AG09309 (cell line): ENCODE data around the gene HK2.
"Not testable (repeated sequence)": the region's sequence is repeated elsewhere in the genome, so short reads cannot be mapped to it uniquely, and the experiment has no call there.

Source experiments
- DNase-seq: peaks from one replicate; pipeline ENCODE4 v3.0.0-alpha.2; 2010; ENCODE audit warnings: low read depth
- H3K4me3 ChIP-seq: 2 replicates; pipeline ENCODE4 v1.5.1; 2011; ENCODE audit warnings: mild to moderate bottlenecking, low read depth, low read length, moderate library complexity; ENCODE audit not compliant: control insufficient read depth
- TF ChIP-seq, protein P1 (sequence below): IDR thresholded peaks from 2 replicates; pipeline ENCODE4 v1.5.1; 2011; ENCODE audit warnings: mild to moderate bottlenecking, low read depth, low read length, inconsistent platforms; ENCODE audit not compliant: insufficient read depth, control insufficient read depth; ENCODE audit errors: missing control alignments

HK2 gene

DNA sequence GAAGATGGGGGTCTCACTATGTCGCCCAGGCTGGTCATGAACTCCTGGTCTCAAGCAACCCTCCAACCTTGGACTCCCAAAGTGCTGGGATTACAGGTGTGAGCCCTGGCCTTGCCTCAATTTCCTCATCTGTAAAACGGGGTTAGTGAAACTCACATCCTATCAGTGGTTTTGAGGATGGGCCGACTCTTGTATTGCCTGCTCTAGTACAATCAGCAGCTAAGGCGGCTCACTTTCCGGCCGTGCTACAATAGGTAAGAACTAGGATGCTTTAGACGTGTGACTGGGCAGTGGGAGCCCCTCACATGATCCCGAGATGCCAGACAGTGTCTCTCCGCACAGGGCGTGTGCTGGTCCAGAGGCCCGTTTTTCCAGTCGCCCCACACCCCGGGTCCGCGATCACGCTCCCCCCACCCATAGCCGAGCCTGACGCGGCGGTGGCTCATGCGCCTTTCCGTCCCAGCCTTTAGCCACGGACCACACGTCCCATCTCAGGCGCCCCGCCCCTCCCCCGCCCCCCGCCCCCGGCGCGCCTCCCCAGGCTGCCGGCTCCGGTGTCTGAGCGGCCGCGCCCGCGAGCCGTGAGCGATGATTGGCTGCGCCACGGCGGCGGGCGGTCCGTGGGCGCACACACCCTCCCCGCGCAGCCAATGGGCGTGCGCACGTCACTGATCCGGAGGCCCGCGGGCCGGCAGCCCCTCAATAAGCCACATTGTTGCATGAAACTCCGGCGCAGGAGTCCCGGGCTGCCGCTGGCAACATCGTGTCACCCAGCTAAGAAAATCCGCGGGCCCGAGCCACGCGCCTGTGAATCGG is at the start of gene HK2:
TSS of gene HK2 (plus strand) at position 710 of the 816 bp plus-strand sequence. CDS start 454 bp downstream, outside the sequence.
- TF ChIP-seq, protein P1, sequence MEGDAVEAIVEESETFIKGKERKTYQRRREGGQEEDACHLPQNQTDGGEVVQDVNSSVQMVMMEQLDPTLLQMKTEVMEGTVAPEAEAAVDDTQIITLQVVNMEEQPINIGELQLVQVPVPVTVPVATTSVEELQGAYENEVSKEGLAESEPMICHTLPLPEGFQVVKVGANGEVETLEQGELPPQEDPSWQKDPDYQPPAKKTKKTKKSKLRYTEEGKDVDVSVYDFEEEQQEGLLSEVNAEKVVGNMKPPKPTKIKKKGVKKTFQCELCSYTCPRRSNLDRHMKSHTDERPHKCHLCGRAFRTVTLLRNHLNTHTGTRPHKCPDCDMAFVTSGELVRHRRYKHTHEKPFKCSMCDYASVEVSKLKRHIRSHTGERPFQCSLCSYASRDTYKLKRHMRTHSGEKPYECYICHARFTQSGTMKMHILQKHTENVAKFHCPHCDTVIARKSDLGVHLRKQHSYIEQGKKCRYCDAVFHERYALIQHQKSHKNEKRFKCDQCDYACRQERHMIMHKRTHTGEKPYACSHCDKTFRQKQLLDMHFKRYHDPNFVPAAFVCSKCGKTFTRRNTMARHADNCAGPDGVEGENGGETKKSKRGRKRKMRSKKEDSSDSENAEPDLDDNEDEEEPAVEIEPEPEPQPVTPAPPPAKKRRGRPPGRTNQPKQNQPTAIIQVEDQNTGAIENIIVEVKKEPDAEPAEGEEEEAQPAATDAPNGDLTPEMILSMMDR: no peak
- H3K4me3 ChIP-seq: peak within 1 kb of the TSS; percentile 87
- DNase-seq: peak; percentile 61

DNA sequence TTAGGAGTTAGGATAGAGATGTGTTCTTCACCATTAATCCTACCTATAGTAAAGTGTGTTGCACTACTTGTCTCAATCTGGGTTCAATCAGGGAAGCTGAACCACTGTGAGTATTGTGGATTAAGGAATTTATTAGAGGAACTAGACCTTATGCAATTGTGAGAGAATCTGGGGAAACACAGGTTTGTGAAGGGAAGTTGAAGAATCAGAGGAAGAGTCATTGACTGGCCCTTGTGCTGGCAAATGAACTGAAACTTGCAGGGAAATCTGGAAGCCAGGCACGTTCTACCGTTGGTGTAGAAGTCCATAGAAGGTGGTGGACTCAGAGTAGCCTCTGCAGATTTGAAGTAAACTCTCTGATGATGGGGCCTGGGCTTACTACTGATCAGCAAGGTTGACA is 44.7 kb upstream of the HK2 start:
- DNase-seq: no peak
- TF ChIP-seq, protein P1: no peak
- H3K4me3 ChIP-seq: no peak overlapping the region

DNA sequence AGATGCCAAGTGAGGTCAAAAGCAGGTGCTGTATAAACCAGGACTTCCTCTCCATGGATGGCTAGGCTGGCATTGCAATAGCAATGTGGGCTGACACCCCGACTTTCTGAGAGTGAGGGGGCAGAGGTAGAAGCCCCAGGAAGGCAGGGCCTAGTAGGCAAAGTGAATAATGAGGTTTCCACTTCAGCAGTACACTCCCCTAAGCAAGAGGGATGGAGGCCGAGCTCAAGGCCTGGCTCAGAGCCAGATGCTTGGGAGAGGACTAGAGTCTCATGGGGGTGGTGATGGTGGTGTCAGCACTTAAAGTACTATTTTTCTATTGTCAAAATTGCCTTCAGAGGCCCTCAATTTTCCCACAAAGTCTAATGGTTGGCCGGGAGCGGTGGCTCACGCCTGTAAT is 41.6 kb upstream of the HK2 start:
- H3K4me3 ChIP-seq: no peak overlapping the region
- no peak for DNase-seq
- TF ChIP-seq, protein P1: no peak

DNA sequence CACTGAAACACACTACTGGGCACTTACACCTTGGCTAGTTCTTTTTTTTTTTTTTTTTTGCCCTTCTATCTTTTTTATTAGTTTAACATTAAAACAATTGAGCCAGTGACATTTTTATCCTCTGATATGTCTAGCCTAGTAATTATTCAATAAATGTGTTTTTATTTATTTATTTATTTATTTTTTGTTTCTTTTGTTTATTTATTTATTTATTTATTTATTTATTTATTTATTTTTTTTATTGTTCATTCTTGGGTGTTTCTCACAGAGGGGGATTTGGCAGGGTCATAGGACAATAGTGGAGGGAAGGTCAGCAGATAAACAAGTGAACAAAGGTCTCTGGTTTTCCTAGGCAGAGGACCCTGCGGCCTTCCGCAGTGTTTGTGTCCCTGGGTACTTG is 39.0 kb upstream of the HK2 start:
- not testable (repeated sequence) for DNase-seq, H3K4me3 ChIP-seq

DNA sequence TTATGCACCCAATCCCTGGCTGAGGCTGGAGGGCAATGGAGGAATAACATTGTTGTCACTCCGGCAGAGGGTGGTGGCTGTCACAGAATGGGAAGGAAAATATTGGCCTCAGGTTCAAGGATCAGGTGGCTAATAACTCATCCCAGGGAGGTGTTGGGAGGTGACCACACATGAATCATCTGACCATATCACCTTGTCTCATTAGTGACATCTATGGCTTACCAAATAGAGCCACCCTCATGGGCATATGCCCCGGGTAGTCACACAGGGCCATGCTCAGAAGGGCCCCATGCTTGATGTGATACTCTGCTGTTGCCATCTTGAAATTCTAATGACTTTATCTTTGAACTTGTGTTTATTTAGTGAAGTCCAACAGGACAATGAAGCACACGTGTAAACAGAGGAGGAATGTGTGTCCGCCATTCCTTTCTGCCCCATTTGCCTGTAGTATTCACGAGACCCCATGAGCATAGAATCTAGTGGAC is 27.5 kb upstream of the HK2 start:
- TF ChIP-seq, protein P1: no peak
- no peak overlapping the region for H3K4me3 ChIP-seq
- no peak for DNase-seq

DNA sequence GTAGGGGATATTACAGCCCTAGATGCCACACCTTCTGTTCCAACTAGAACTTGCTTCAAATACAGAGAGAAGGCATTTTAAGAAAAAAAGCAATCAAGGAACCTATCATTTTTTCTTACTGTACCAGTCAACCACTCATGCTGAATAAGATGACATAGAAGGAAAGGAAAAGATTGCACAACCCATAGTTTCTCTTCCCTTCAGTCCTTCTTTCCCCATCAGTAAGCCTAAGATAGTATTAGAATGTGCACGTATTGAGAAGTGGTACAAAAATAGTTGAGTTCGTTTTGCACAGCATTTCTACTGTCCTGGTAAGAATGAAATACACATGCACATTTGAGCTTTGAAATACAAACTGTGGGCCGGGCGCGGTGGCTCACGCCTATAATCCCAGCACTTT is 27.0 kb upstream of the HK2 start:
- no peak overlapping the region for H3K4me3 ChIP-seq
- TF ChIP-seq, protein P1: no peak
- no peak for DNase-seq

DNA sequence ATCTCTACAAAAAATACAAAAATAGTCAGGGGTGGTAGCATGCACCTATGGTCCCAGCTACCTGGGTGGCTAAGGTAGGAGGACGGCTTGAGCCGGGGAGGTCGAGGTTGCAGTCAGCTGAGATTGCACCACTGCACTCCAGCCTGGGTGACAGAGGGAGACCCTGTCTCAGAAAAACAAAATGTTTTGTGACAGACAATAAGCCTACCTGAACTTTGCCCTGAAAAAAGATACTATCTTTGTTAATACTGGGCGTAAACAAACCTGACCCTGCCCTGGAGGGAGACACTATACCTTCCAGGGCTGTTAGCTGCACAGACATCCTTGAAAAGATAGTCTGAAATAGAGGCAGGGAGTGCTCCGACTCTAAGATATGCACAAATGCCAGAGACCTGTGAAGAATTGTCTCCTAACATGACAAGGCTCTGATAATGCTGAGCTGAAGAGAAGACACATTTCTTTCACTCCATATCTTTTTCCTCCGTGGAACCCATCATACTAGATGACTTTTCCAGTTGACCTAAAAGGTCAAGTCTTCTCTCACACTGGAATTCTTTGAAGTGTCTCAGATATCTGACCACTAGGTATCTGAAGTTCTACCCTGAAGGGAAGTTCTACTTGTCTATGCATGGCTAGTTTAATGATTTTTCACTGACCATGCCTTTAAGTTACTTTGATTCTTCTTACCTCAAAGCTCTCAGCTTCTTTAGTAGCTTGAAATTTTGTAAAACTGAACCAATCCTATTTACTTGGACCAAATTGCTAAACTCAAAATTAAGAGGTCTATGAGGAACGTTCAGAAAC is 20.9 kb upstream of the HK2 start:
- TF ChIP-seq, protein P1: no peak
- DNase-seq: no peak

More for the DNA sequence above, 20.9 kb upstream of the HK2 start:
- no peak overlapping the region for H3K4me3 ChIP-seq
